IPS DF 19.7 (cell line): ENCODE results near the gene ADCY1.
"Not testable (repeated sequence)": the region's sequence is repeated elsewhere in the genome, so short reads cannot be mapped to it uniquely, and the experiment has no call there.

Source experiments
- DNase-seq: peaks from one replicate; pipeline ENCODE4 v3.0.0-alpha.2; 2013; ENCODE audit warnings: low read depth, low spot score

Gene ADCY1

GRCh38 chr7:45740573-45740972 lies 166.4 kb downstream of the ADCY1 start:
- not testable (repeated sequence) for DNase-seq

- not testable (repeated sequence) for DNase-seq
These were observed 174.8 kb downstream of the ADCY1 start for GRCh38 chr7:45748976-45749375.

GRCh38 chr7:45751352-45751751 lies 177.2 kb downstream of the ADCY1 start:
- DNase-seq: not testable (repeated sequence)

GRCh38 chr7:45756333-45756732 lies 182.2 kb downstream of the ADCY1 start:
- not testable (repeated sequence) for DNase-seq

GRCh38 chr7:45756757-45757156 lies 182.6 kb downstream of the ADCY1 start:
- DNase-seq: not testable (repeated sequence)

GRCh38 chr7:45759464-45759863 lies 185.3 kb downstream of the ADCY1 start:
- not testable (repeated sequence) for DNase-seq

GRCh38 chr7:45761545-45762205 lies 187.5 kb downstream of the ADCY1 start:
- DNase-seq: not testable (repeated sequence)

GRCh38 chr7:45762225-45762994 lies 188.2 kb downstream of the ADCY1 start:
- DNase-seq: not testable (repeated sequence)

- peak; percentile 75 for DNase-seq
These were observed 194.6 kb downstream of the ADCY1 start for GRCh38 chr7:45768516-45769394.

- not testable (repeated sequence) for DNase-seq
These were observed 195.5 kb downstream of the ADCY1 start for GRCh38 chr7:45769626-45770025.
